AG09319 (cell line): Measurements from ENCODE around the gene ACBD7.

Experiments
- DNase-seq: peaks from one replicate; pipeline ENCODE4 v3.0.0-alpha.2; 2010; ENCODE audit warnings: low read depth; ENCODE audit errors: extremely low read depth
- CTCF ChIP-seq: IDR thresholded peaks from 2 replicates; pipeline ENCODE4 v1.5.1; 2011; ENCODE audit warnings: low read depth, mild to moderate bottlenecking, inconsistent platforms, low read length, moderate library complexity

The ACBD7 gene

GRCh38 chr10:15112657-15113056 is 24.1 kb upstream of the ACBD7 start:
- no peak for DNase-seq
- TF ChIP-seq CTCF, result no peak

GRCh38 chr10:15106352-15107013 is 17.9 kb upstream of the ACBD7 start:
- DNase-seq, result no peak

GRCh38 chr10:15103513-15103912 is 14.9 kb upstream of the ACBD7 start:
- TF ChIP-seq CTCF, result no peak

More at GRCh38 chr10:15106352-15107013, 17.9 kb upstream of the ACBD7 start:
- TF ChIP-seq CTCF, result peak; percentile 86

GRCh38 chr10:15099886-15100285 is 11.3 kb upstream of the ACBD7 start:
- DNase-seq, result no peak
- TF ChIP-seq CTCF, result no peak

More at GRCh38 chr10:15103513-15103912, 14.9 kb upstream of the ACBD7 start:
- no peak for DNase-seq

GRCh38 chr10:15097011-15097812 is 8.6 kb upstream of the ACBD7 start, which contains the start of gene RPP38:
Gene RPP38, plus strand, starts transcription at chr10:15097355. Its CDS starts 5,960 bp downstream, at chr10:15103315.
- no peak for TF ChIP-seq CTCF
- DNase-seq, result peak; percentile 87

- DNase-seq, result no peak
- TF ChIP-seq CTCF, result no peak
Measured at GRCh38 chr10:15096661-15097010, 8.1 kb upstream of the ACBD7 start.

- TF ChIP-seq CTCF, result no peak
- no peak for DNase-seq
Measured at GRCh38 chr10:15092855-15093408, 4.4 kb upstream of the ACBD7 start.
